NOMO-1 treated with dmso at 0.1 percent for 144 hours (cell line): ENCODE measurements around the gene MRS2.
A peak's percentile ranks its signal among the peaks of the same experiment; 100 is the strongest.

ENCODE experiments used
- DNase-seq: peaks from one replicate; lab custom pipeline; 2025; ENCODE audit not compliant: unreplicated experiment; lab: John Stamatoyannopoulos, UW

MRS2 gene

GRCh38 chr6:24429146-24429545 is 26.4 kb downstream of the MRS2 start:
- DNase-seq: no peak

GRCh38 chr6:24430086-24430485 is 27.4 kb downstream of the MRS2 start:
- no peak for DNase-seq

GRCh38 chr6:24431045-24431451 is 28.3 kb downstream of the MRS2 start:
- DNase-seq: peak; percentile 9

DNA sequence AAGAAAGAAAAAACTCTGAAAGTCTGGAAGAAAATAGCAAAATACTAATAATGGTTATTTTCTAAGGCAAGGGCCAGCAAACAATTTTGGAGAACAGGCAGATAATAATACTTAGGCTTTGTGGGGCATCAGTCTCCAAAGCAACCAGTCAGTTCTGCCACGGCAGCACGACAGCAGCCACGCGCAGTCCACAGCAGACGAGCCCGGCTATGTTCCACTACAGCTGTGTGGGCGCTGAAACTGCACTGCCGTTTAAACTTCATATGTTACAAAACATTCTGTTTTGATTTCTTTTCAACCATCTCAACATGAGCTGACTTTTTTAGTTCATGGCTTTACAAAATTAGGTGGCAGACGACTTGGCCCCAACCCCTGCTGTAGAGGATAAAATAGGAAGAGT is 29.9 kb downstream of the MRS2 start:
- DNase-seq: no peak

DNA sequence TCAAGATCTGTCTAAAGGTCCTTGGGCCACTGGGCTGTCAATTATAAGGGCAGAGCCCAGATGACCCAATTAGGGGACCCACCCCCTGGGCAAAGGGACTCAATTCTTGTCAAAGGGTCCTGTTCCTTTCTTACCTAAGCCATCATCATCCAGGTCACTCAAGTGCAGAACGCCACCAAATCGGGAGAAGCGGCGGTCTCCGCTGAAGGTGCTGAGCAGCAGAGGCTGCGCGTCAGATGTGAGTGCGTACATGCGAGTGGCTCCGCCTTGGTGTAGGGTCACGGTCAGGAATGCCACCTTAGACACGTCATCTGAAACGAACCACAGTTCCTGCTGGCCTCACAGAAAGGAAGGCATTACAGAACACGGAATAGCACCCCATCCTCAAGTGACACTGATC is 34.2 kb downstream of the MRS2 start:
- DNase-seq: no peak

DNA sequence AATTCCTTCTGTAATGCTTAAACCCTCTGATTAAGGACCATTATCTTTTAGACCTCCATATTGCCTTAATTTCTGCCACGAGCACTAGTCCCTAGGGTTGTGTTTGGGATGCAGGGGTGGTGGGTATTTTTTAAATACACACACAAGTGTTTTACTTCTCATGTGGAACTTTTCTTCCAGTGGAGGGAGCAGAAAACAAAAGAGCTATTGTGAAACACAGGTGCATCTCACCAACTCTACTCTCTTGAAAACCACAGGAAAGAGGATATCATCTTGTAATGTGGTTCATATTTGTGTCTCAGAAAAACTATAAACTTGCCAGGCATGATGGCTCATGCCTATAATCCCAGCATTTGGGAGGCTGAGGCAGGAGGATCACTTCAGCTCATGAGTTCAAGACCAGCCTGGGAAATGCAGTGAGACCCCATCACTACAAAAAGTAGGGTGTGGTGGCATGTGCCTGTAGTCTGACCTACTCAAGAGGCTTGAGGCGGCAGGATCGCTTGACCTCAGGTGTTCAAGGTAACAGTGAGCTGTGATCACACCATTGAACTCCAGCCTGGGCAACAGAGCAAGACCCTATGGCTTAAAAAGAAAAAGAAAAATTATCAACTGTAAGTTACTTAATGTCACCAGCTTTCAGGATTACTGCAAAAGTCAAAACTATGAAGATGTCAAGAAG is 37.3 kb downstream of the MRS2 start:
- DNase-seq: no peak

DNA sequence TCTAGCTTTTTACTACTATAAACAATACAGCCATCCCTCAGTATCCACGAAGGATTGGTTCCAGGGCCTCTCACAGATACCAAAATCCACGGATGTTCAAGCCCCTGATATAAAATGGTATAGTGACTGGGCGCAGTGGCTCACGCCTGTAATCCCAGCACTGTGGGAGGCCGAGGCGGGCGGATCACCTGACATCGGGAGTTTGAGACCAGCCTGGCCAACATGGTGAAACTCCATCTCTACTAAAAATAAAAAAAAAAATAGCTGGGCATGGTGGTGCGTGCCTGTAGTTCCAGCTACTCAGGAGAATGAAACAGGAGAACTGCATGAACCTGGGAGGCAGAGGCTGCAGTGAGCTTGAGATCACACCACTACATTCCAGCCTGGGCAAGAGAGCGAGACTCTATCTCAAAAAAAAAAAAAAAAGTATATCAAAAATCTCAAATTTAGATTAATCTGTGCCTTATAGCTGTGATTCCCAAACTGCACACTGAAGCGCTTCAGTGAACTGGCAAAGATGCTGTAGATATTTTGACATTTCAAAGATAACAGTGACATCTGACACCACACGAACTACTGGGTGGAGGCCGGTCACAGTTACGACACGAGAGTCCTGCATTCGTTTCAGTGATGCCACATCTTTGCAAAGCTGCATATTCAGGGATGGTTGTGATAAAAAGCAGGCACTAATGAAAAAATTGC is 38.3 kb downstream of the MRS2 start:
- no peak for DNase-seq

DNA sequence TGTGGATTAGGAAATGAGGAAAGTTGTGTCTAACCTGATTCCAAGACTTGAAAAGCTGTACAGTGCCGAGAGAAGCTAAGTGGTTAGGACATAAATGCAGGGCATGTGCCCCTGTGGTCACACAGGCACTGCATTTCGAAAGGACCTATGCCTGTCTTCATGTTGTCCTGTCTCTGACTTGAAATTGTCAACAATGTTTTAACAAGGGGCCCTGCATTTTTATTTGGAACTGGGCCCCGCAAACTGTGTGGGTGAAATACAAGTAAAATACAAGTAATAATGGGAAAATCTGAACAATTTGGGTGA is 38.8 kb downstream of the MRS2 start:
- DNase-seq: no peak

GRCh38 chr6:24444588-24444987 is 41.9 kb downstream of the MRS2 start:
- no peak for DNase-seq

- no peak for DNase-seq
Observed at GRCh38 chr6:24445704-24446103, 43.0 kb downstream of the MRS2 start.

- DNase-seq: no peak
Observed at GRCh38 chr6:24446670-24447069, 43.9 kb downstream of the MRS2 start.

- no peak for DNase-seq
Observed at GRCh38 chr6:24448396-24448795, 45.7 kb downstream of the MRS2 start.

GRCh38 chr6:24448828-24449525 is 46.2 kb downstream of the MRS2 start:
- no peak for DNase-seq

DNA sequence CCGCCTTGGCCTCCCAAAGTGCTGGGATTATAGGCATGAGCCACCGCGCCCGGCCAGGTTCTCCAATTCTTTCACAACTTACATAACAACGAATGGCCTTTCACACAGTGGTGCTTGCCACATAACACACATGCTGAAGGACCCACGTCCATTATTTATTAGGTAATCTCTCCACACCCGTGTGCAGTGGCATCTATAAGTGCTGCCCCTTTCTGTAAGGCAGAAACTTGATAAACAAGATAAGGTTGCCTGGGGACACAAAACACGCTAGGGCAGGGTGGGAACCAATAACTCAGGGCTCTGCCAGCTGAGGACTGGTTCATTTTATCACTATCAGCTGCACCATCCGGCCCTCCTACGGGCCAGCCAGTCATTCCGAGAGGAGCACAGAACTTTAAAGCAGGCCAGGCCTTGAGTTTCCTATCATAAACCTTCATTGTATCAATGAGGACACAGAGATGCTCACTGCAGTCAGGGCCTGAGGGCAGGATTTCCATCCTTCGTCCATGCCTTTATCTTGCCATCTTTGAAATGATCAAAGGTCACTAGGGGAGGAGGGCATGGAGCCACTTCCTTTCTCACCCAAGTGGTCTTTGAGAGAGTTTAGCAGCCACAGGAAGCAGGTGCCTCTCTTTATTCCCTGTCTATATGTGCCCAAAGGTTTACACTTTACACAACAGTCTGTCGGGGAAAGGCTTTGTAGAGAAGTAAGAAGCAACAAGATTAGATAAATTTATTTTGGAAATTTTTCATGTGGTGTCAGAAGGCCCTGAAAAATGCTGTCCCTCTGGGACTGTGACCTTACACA is 49.0 kb downstream of the MRS2 start:
- DNase-seq: no peak

GRCh38 chr6:24453921-24454320 is 51.2 kb downstream of the MRS2 start:
- no peak for DNase-seq

- DNase-seq: no peak
Observed at GRCh38 chr6:24454452-24454851, 51.7 kb downstream of the MRS2 start.

DNA sequence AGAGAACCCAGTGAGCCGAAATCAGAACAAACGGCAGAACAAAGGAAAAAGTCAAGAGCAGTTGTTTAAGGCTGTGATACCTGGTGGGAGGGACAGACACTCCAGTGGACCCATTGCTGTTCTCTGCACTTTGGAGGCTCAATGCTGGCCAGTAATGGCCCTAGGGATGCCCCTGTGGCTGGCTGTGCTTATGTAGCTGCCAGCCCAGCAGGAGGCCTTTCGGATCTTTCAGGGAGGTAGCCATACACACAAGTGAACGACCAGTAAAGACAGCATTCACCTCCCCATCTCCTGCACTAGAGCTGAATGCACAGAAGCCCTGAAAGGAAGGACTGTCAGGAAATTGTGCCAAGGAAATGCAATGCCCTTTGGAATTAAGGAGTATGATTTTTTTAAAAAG is 52.3 kb downstream of the MRS2 start:
- DNase-seq: no peak

GRCh38 chr6:24458134-24458533 is 55.4 kb downstream of the MRS2 start:
- DNase-seq: peak; percentile 7

DNA sequence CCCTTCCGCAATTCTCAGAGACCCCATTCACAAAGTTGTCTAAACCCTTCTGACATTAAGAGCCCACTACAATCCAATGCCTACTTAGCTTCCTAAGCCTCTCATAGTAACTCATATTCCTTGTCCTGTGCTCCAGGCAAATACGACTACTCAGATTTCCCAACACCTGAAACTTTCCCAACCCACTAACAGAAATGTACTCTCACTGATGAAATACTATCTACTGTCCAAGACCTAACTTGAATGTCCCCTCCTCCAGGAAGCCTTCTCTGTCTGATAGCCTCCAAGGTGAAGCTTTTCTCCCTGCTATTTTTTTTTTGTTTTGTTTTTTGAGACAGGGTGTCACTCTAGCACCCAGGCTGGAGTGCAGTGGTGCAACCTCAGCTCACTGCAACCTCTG is 56.2 kb downstream of the MRS2 start:
- DNase-seq: no peak

GRCh38 chr6:24460966-24461365 is 58.2 kb downstream of the MRS2 start:
- DNase-seq: no peak

DNA sequence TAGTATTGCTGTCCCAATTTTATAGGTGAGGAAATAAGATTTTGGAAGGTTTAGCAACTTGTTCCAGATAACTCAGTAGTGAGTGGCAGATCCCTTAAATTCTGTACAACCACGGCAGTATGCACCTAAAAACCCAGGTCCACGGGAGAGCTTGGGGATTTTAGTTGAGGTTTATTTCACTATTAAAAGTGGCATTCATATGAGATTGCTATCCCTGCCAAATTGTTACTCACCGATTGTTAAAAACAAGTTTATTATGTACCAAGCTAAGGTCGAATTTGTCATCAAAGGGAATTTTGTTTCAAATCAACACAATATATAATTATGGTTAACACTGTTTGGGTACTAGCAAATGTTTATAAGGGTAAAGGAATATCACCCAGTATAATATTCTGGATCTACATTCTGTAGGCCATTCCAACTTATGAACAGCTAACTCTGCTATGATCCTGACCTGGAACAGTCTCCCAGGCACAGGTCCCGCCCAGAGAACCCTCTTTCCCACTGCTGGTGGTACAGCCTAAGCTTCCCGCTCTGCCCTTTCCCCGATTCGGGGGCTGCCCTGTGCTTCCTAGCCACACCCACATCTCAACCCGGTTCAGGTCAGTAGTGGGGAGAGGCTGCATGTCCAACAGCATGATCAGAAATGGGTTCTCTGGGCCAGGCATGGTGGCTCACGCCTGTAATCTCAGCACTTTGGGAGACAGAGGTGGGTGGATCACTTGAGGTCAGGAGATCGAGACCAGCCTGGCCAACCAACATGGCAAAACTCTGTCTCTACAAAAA is 61.7 kb downstream of the MRS2 start:
- no peak for DNase-seq
